IPS DF 6.9 (cell line): ENCODE data around the gene METRNL.

ENCODE experiments used
- DNase-seq: peaks from one replicate; pipeline ENCODE4 v3.0.0-alpha.2; 2013; ENCODE audit warnings: low read depth, low spot score
- H3K27ac ChIP-seq: one replicate; pipeline ENCODE4 v1.5.1; 2013; ENCODE audit warnings: low read length, control low read depth
- H3K27me3 ChIP-seq: 2 replicates; pipeline ENCODE4 v1.6.1; 2013; ENCODE audit warnings: mild to moderate bottlenecking, low read length; ENCODE audit not compliant: control insufficient read depth, insufficient read depth
- H3K36me3 ChIP-seq: 2 replicates; pipeline ENCODE4 v1.6.1; 2013; ENCODE audit warnings: low read length; ENCODE audit not compliant: control insufficient read depth, insufficient read depth
- H3K4me1 ChIP-seq: 2 replicates; pipeline ENCODE4 v1.6.1; 2013; ENCODE audit warnings: low read length; ENCODE audit not compliant: control insufficient read depth, insufficient read depth
- H3K4me3 ChIP-seq: 2 replicates; pipeline ENCODE4 v1.5.1; 2013; ENCODE audit warnings: mild to moderate bottlenecking, low read length
- H3K9me3 ChIP-seq: 2 replicates; pipeline ENCODE4 v1.6.1; 2013; ENCODE audit warnings: low read length, inconsistent platforms; ENCODE audit not compliant: control insufficient read depth, insufficient read depth
- WGBS: extraction: QIAGEN DNeasy Blood & Tissue Kit; methylation state at CpG from one replicate; pipeline ENCODE4 v1.1.7; 2013; ENCODE audit warnings: mixed read lengths, missing lambda C conversion rate; ENCODE audit not compliant: insufficient read length, insufficient coverage; 5-methylcytosine and 5-hydroxymethylcytosine counted together

METRNL gene

GRCh38 chr17:83123896-83124801 lies 44.7 kb downstream of the METRNL start:
- Histone ChIP-seq H3K27ac (no peak overlapping the region), H3K4me3 (no peak overlapping the region), H3K4me1 (no peaks in the 10 kb centered on the region), H3K9me3 (no peaks in the 10 kb centered on the region), H3K36me3 (no peaks in the 10 kb centered on the region), H3K27me3 (peaks cover 6% of the 10 kb centered on the region; the same call in 1 of the 2 replicates)
- WGBS, result no CpG with 5 or more reads among the region's 25 CpGs
- DNase-seq, result no peak

DNA sequence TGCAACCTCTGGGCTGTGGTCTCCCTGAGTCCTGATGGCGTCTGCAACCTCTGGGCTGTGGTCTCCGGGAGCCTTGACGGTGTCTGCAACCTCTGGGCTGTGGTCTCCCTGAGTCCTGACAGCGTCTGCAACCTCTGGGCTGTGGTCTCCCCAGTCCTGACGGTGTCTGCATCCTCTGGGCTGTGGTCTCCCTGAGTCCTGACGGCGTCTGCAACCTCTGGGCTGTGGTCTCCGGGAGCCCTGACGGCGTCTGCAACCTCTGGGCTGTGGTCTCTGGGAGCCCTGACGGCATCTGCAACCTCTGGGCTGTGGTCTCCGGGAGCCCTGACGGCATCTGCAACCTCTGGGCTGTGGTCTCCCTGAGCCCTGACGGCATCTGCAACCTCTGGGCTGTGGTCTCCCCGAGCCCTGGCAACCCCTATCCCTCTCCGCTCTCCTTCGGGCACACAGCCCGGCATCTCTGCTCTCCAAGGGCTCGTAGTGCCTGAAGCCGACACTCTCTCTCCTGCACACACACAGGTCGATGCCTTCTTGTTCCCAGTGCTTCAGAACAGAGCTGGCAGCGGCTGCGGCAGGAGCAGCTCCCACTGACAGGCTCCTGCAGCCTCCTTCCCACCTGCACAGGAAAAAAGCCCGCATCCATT lies 45.6 kb downstream of the METRNL start:
- H3K4me3 ChIP-seq, result no peak overlapping the region
- no peaks in the 10 kb centered on the region for H3K9me3 ChIP-seq
- no peak overlapping the region for H3K27ac ChIP-seq
- H3K36me3 ChIP-seq, result no peaks in the 10 kb centered on the region
- H3K4me1 ChIP-seq, result no peaks in the 10 kb centered on the region
- no peak for DNase-seq
- no CpG with 5 or more reads among the region's 24 CpGs for WGBS
- H3K27me3 ChIP-seq, result peaks cover 6% of the 10 kb centered on the region; the same call in 1 of the 2 replicates

GRCh38 chr17:83125515-83126274 lies 46.3 kb downstream of the METRNL start:
- WGBS, result no CpG with 5 or more reads among the region's 21 CpGs
- Histone ChIP-seq H3K9me3 (no peaks in the 10 kb centered on the region), H3K27me3 (peaks cover 4% of the 10 kb centered on the region; the same call in 1 of the 2 replicates), H3K4me3 (no peak overlapping the region), H3K36me3 (no peaks in the 10 kb centered on the region), H3K4me1 (no peaks in the 10 kb centered on the region), H3K27ac (no peak overlapping the region)
- no peak for DNase-seq

GRCh38 chr17:83126275-83126811 lies 46.9 kb downstream of the METRNL start:
- DNase-seq, result no peak
- H3K36me3 ChIP-seq, result no peaks in the 10 kb centered on the region
- H3K27me3 ChIP-seq, result peaks cover 4% of the 10 kb centered on the region; the same call in 1 of the 2 replicates
- no peaks in the 10 kb centered on the region for H3K4me1 ChIP-seq
- H3K9me3 ChIP-seq, result no peaks in the 10 kb centered on the region
- no peak overlapping the region for H3K4me3 ChIP-seq
- no CpG with 5 or more reads among the region's 12 CpGs for WGBS
- H3K27ac ChIP-seq, result no peak overlapping the region

DNA sequence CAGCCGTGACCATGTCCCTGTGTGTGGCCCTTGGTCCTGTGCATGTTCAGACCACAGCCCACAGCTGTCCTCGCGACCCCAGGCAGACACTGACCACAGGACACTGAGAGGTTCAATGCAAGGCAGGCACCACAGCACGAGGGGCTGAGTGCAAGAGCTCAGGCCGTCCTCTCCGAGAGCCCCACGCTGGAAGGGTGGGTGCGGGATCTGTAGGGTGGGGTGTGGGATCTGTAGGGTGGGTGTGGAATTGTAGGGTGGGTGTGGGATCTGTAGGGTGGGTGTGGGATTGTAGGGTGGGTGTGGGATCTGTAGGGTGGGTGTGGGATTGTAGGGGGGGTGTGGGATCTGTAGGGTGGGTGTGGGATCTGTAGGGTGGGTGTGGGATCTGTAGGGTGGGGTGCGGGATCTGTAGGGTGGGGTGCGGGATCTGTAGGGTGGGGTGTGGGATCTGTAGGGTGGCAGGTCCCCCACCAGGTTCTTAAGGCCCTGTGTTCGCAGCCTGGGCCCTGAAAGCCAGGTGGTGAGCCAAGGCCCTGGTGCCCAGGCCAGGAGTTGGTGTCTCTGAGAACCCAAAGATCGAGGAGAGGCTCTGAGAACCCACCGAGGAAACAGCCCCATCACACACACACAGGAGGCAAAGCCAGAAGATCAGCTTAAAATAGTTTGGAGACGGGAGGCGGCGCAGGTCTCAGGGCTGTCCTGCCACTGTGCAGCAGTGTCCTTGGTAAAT lies 48.2 kb downstream of the METRNL start:
- Histone ChIP-seq H3K27ac (no peak overlapping the region), H3K4me1 (no peaks in the 10 kb centered on the region), H3K36me3 (no peaks in the 10 kb centered on the region; the same call in 1 of the 2 replicates), H3K27me3 (no peaks in the 10 kb centered on the region), H3K9me3 (no peaks in the 10 kb centered on the region), H3K4me3 (no peak overlapping the region)
- DNase-seq, result no peak
- no CpG with 5 or more reads among the region's 16 CpGs for WGBS

DNA sequence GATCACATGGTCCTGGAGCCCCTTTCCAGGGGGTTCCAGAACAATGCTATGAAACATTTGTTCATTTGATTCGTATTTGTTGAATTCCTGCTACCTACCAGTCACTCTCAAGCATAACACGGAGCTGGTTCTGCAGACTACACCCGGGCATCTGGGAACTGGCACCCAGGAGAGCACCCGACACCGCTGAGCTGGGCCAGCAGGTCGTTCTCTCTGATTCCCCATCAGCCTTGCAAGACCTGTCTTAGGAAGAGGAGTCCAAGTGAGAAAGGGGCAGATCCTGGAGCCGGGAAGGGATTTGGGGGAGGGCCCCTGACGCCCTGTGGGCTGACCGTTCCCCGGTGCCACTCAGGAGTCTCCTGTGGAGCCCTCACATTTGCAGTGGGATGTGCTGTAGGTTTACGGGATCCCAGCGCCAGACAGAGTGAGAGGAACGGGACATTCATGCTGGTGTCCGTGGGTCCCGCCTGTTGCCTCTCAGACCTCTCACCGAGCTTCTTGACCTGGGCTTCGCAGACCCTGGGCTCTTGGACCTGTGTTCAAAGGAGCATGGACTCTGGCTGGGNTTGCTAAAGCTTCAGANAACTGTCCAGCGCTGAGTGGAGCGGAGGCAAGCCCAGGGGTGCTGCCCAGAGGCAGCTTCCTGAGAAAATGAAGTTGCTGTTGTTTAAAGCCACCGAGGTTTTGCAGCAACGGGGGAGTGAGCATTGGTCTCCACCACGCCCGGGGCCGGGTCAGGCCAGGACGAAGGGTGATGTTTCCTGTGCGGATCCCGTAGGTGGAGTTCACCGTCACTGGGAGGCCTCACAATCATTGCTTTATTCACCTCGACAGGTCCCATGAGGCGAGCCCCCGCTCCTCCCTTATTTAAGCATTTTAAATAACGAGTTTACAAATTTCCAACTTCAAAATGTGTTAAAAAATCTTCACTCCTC lies 49.2 kb downstream of the METRNL start:
- no peak for DNase-seq
- Histone ChIP-seq H3K9me3 (no peaks in the 10 kb centered on the region), H3K27me3 (no peaks in the 10 kb centered on the region), H3K36me3 (no peaks in the 10 kb centered on the region; the same call in 1 of the 2 replicates), H3K27ac (no peak overlapping the region), H3K4me3 (no peak overlapping the region), H3K4me1 (no peaks in the 10 kb centered on the region)
- no CpG with 5 or more reads among the region's 32 CpGs for WGBS

- no peaks in the 10 kb centered on the region; the same call in 1 of the 2 replicates for H3K36me3 ChIP-seq
- H3K4me3 ChIP-seq, result no peak overlapping the region
- no peaks in the 10 kb centered on the region for H3K9me3 ChIP-seq
- no peak for DNase-seq
- WGBS, result no CpG with 5 or more reads among the region's 12 CpGs
- H3K4me1 ChIP-seq, result no peaks in the 10 kb centered on the region
- H3K27ac ChIP-seq, result no peak overlapping the region
- no peaks in the 10 kb centered on the region for H3K27me3 ChIP-seq
Observed at GRCh38 chr17:83129676-83130075, 50.3 kb downstream of the METRNL start.

GRCh38 chr17:83131401-83132011 lies 52.1 kb downstream of the METRNL start:
- DNase-seq, result no peak
- Histone ChIP-seq H3K9me3 (no peaks in the 10 kb centered on the region), H3K4me3 (no peak overlapping the region), H3K27ac (no peak overlapping the region), H3K27me3 (no peaks in the 10 kb centered on the region), H3K4me1 (no peaks in the 10 kb centered on the region), H3K36me3 (no peaks in the 10 kb centered on the region; the same call in 1 of the 2 replicates)
- WGBS, result no CpG with 5 or more reads among the region's 14 CpGs
